Posterior cingulate gyrus (tissue), 11 donors: Measurements from ENCODE around the gene SORCS2.
"Not testable (repeated sequence)": the region's sequence is repeated elsewhere in the genome, so short reads cannot be mapped to it uniquely, and the experiment has no call there.

ENCODE experiments used
- DNase-seq, 10 donors: peaks; one replicate each; pipeline versions ENCODE4 v3.0.0 to v3.0.0-alpha.2; 2020 to 2021; ENCODE audit warnings: mixed read lengths in 3 of 10
- intact Hi-C: fragments of 100-400 bp; cut with DNase I; formaldehyde crosslinking; loops from one replicate; pipeline ENCODE4 v1.15.1; 2023

Gene SORCS2

DNA sequence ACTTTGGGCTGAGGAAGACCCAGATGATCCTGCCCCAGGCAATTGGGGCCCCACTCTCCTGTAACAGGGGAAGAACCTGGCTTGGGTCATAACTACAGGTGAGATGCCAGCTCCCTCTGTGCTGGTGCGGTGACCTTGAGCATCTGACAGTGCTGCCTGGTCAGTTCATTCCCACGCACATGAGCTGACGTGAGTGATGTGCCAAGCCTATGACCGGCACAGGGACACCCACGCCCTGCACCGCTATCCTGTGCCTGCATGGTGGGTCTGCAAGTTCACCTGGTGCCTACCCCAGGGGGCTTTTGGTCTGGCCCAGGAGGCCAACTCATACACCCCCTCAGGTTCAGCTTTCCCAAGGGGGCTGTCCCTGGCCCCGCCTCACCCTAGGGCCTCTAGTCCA is 366.1 kb downstream of the SORCS2 start:
- intact Hi-C loops, result no loop called here
- DNase-seq, result peak in 2 of 10 donors; percentile 51 to 73

DNA sequence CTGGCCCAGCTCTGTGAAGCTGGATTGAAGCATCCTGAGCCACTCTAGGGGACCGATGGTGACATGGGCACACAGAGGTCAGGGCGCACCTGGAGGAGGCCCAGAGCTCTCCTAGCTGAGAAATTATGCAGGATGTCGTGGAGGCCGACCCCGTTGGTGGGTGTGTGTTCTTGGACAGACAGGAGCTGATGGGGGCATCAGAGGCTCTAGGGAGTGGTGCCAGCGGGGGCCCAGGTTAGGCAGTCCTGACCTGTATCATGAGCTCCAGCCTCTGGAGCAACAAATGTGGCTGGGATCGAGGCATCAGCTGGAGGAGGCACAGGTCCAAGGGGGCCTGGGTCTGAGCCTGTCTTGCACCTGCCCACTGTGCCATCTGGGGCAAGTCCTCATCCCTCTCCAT is 367.0 kb downstream of the SORCS2 start:
- DNase-seq, result peak in 1 of 10 donors; percentile 31
- intact Hi-C loops, result no loop called here

GRCh38 chr4:7559741-7560395 is 367.5 kb downstream of the SORCS2 start:
- peak in 1 of 10 donors; percentile 27 for DNase-seq
- intact Hi-C loops, result no loop called here

DNA sequence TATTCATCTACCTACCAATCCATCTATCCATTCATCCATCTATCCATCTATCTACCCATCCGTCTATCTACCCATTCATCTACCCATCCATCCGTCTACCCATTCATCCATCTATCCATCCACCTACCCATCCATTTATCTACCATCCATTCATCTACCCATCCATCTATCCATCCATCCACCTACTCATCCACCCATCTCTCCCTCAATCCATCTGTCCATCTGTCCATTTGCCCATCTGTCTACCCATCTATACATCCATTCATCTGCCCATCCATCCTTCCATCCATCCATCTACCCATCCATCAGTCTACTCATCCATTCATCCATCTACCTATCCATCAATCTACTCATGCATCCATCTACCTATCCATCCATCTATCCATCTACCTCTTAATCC is 369.2 kb downstream of the SORCS2 start:
- DNase-seq, result no peak
- intact Hi-C loops, result no loop called here

GRCh38 chr4:7564242-7564641 is 371.9 kb downstream of the SORCS2 start:
- intact Hi-C loops, result no loop called here
- peak in 1 of 10 donors; percentile 29 for DNase-seq

GRCh38 chr4:7565483-7565882 is 373.1 kb downstream of the SORCS2 start:
- intact Hi-C loops, result no loop called here
- DNase-seq, result no peak

- intact Hi-C loops, result no loop called here
- DNase-seq, result peak in 2 of 10 donors; percentile 66
Observed at GRCh38 chr4:7569810-7570783, 377.8 kb downstream of the SORCS2 start.

- DNase-seq, result peak in 2 of 10 donors; percentile 60 to 62
- intact Hi-C loops, result no loop called here
Observed at GRCh38 chr4:7571001-7571400, 378.7 kb downstream of the SORCS2 start.

DNA sequence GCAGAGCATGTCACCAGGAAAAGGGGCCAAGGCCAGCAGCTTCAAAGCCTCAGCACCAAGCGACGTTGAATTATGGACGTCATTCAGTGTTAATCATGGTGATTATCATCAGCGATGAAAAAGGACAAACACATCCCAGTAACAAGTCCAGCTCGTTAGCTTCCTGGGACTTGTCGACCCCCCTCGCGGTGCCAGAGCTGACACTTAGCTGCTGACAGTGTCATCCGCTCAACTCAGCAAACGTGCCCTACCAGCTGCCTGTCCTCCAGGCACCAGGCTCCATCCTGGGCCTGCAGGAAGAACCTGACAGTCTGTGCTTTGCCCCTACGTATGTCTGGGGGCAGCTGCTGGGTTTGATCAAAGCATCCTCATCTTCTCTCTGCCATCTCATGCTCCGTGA is 379.4 kb downstream of the SORCS2 start:
- intact Hi-C loops, result no loop called here
- peak in 2 of 10 donors; percentile 51 to 71 for DNase-seq

- intact Hi-C loops, result no loop called here
Observed at GRCh38 chr4:7572894-7573293, 380.6 kb downstream of the SORCS2 start.

GRCh38 chr4:7573576-7574091 is 381.3 kb downstream of the SORCS2 start:
- intact Hi-C loops, result no loop called here
- DNase-seq, result peak in 1 of 10 donors; percentile 76

More at GRCh38 chr4:7572894-7573293, 380.6 kb downstream of the SORCS2 start:
- DNase-seq, result no peak

DNA sequence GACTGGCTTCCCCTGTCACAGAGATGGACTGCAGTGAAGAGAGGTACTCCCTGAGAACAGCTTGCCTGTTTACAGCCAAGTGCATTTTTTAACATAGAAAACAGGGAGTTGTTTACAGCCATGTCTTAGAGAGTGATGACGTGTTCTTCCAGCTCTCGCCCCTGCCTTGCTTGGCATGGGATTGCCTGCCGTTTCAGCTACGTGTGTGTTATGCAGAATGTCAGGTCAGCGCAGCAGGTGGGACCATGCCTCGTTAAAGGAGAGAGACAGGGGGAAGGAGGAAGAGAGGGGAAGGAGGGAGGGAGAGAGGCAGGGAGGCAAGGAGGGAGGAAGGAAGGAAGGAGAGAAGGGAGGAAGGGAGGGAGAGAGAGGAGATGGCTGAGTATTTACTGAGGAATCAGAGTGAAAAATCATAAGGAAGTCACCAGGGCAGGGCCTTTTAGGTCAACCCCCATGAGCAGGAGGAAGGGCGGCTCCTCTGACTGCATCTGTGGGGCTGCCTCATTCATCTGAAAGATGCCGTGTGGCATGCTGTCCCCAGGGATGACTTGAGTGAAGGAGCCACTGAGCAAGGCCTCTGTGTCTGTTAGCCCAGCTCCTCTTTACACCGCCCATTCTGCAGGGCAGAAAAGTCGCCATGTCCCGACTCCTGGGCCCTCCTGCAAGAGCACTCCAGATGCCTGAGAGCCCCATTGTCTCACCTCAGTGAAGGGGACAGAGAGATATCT is 382.1 kb downstream of the SORCS2 start:
- peak in 1 of 10 donors; percentile 47 for DNase-seq
- intact Hi-C loops, result no loop called here

DNA sequence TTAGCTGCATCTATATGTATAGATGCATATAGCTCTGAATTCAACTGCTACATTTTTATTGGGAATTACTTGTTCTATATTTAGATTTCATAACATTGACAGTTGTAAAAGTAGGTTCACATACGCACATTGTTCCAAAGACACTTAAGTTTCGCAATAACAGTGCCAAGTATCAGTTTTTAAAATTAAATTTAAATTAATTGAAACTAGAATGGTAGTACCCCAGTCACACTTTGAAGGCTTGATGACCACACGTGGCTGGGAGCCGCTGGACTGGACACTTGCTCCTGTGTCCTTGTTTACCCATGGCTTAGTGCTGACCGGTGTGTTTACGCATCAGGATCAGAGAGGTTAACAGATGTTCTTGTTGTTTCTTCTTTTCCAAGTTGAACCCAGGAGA is 383.1 kb downstream of the SORCS2 start:
- peak in 1 of 10 donors; percentile 45 for DNase-seq
- intact Hi-C loops, result no loop called here

- DNase-seq, intact Hi-C loops: not testable (repeated sequence)
Observed at GRCh38 chr4:7577361-7578039, 385.2 kb downstream of the SORCS2 start.

GRCh38 chr4:7581477-7581876 is 389.1 kb downstream of the SORCS2 start:
- DNase-seq, result peak in 1 of 10 donors; percentile 27
- intact Hi-C loops, result no loop called here

DNA sequence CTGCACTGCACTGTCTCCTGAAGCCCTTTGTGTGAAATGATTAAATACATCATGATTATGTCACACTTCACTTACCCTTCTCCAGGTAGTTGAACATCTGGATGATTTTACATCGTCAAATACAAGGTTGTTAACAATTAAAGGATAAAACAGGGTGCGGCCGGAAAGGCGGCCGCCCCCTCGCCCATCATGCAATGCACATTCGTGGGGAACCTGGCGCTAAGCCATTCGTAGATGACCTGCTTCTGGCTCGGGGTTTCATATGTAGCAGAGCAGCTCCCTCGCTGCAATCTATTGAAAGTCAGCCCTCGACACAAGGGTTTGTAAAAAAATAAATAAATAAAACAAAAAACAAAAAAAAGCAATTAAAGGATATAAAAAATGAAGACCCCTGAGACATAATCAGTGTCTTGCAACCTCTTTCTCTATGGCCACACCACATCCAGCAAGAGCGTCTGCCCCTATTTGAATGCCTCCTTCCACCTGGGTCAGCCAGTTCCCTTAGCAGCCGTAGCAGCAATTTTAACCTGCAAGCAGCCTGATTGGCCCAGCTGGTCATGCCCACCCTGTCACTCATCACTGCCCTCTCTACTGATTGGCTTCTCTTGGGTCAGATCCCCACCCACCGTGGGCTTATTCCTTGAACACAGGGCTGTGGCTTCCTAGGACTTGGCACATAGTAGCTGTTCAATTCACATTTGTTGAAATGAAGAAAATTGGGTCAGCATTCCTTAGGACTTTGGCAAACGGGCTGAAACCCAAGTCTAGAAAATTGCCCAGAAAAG is 390.2 kb downstream of the SORCS2 start:
- intact Hi-C loops, result no loop called here

DNA sequence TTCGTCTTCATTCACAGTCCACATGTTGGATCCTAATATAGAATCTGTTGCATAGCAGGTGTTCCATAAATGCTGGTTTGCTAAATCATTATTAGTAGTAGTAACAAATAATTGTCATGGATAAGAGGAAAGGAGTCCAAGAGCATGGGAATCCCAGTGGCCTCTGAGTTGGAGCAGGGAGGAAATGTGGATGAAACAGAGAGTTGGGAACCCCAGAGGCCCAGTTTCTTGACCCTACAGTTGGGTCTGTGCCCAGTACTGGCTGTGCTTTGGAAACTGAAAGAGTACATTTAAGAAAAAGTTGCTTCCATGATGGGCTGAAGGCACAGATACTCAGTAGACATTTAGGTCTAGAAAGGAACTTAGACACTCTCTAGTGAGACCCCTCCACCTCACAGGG is 391.8 kb downstream of the SORCS2 start:
- intact Hi-C loops, result no loop called here
- no peak for DNase-seq

More for the DNA sequence above, 390.2 kb downstream of the SORCS2 start:
- no peak for DNase-seq

DNA sequence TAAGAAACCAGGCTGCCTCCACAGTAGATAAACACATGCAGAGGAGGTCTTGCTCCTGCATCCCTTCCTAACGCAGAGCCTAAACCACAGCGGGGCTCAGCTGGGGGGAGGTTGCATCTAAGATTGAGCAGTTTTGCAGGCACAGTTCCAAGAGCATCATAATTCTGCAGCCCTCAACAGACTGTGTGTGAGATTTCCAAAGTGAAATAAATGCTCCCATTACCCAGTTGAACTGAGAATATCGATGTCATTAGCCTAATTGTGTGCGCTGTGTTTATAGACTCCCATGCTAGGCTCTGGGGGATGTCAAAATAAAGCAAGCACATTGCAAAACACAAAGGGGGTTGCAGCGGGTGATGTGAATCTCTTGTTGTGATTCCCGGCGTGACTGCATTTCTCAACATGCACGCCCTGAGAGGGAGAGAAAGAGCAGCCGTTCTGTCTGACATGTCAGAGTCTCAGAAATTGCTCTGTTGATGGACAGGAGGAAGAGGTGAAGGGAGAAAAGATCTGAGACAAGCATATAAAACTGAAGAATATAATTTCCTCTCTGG is 392.3 kb downstream of the SORCS2 start:
- intact Hi-C loops, result no loop called here
- no peak for DNase-seq

DNA sequence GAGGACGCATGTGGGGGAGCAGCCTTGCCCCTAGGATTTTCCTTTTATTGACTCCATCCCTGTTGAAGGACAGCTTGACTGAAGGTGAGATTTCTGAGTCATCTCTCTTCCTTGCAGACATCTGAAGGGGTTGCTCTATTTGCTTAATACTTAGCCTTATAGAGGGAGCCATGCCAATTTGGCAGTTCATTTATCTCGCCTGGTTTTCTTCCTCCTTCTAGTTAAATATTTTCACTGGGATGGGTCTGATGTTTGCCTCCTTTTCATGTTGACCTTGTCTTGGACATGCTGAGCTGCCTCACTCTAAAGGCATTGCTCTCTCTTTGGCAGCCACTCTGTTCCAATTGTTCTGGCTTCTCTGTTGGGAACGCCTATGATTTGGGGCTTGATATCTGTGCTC is 393.4 kb downstream of the SORCS2 start:
- intact Hi-C loops, result no loop called here

More for the DNA sequence above, 393.4 kb downstream of the SORCS2 start:
- DNase-seq, result no peak
